OCI-LY7 (cell line): ENCODE data around the gene SND1. TPM values are rescaled to one million over a fixed set of nuclear protein-coding genes. Genes with fewer than 3 reads are reported as not detected.
A peak's percentile ranks its signal among the peaks of the same experiment; 100 is the strongest.

Source experiments
- BruUV-seq: library from RNA; stranded (reverse); fragments of 400-500 nt; replicated peaks from 2 replicates; lab custom pipeline; 2021; lab: Mats Ljungman, UMichigan
- CTCF ChIA-PET: fragments of 300-600 bp; sonication (Branson Sonifier 250); formaldehyde crosslinking; loops from one replicate; lab custom pipeline; 2022; ENCODE audit warnings: antibody characterized with exemption; ENCODE audit not compliant: unreplicated experiment; lab: Charles Lee
- POLR2A ChIA-PET: fragments of 300-600 bp; sonication (Branson Sonifier 250); formaldehyde crosslinking; loops from one replicate; lab custom pipeline; 2022; ENCODE audit warnings: antibody characterized with exemption; lab: Charles Lee
- DNase-seq: peaks from one replicate; pipeline ENCODE4 v3.0.0-alpha.2; 2015; ENCODE audit warnings: low spot score
- H2AFZ ChIP-seq: fragments of 200-600 bp; sonication (generic), shearing (Covaris generic); 2 replicates; pipeline ENCODE4 v1.6.1; 2014; ENCODE audit warnings: mild to moderate bottlenecking, antibody characterized with exemption, low read length, moderate library complexity
- H3K27ac ChIP-seq: fragments of 200-600 bp; sonication (generic); 2 replicates; pipeline ENCODE4 v1.5.1; 2014; ENCODE audit warnings: mixed run types, low read depth, mild to moderate bottlenecking, moderate library complexity, low read length, inconsistent platforms; ENCODE audit not compliant: poor library complexity, severe bottlenecking
- H3K36me3 ChIP-seq: fragments of 200-600 bp; sonication (generic); 2 replicates; pipeline ENCODE4 v1.6.1; 2014; ENCODE audit warnings: mild to moderate bottlenecking, antibody characterized with exemption, low read length, moderate library complexity, mixed read lengths; ENCODE audit not compliant: insufficient read depth
- H3K4me1 ChIP-seq: fragments of 200-600 bp; sonication (generic); 2 replicates; pipeline ENCODE4 v1.5.1; 2014; ENCODE audit warnings: mild to moderate bottlenecking, low read length; ENCODE audit not compliant: insufficient read depth, poor library complexity, severe bottlenecking
- H3K4me2 ChIP-seq: fragments of 200-600 bp; sonication (generic); 2 replicates; pipeline ENCODE4 v1.6.1; 2014; ENCODE audit warnings: mild to moderate bottlenecking, low read length
- H3K4me3 ChIP-seq: fragments of 200-600 bp; sonication (generic); 2 replicates; pipeline ENCODE4 v1.5.1; 2014; ENCODE audit warnings: mild to moderate bottlenecking, low read depth, low read length; ENCODE audit not compliant: poor library complexity, severe bottlenecking
- H3K79me2 ChIP-seq: fragments of 200-600 bp; sonication (generic); 2 replicates; pipeline ENCODE4 v1.6.1; 2016; ENCODE audit warnings: low read depth, mild to moderate bottlenecking, low read length, moderate library complexity, mixed read lengths; ENCODE audit not compliant: insufficient read depth
- H3K9me2 ChIP-seq: fragments of 200-600 bp; sonication (generic); 2 replicates; pipeline ENCODE4 v1.6.1; 2016; ENCODE audit warnings: mild to moderate bottlenecking, low read length, mixed read lengths; ENCODE audit not compliant: insufficient read depth
- H3K9me3 ChIP-seq: fragments of 200-600 bp; sonication (generic); 2 replicates; pipeline ENCODE4 v1.6.1; 2014; ENCODE audit warnings: mild to moderate bottlenecking, mixed run types, low read length, mixed read lengths
- H4K20me1 ChIP-seq: fragments of 200-600 bp; sonication (generic); 2 replicates; pipeline ENCODE4 v1.6.1; 2014; ENCODE audit warnings: mild to moderate bottlenecking, antibody characterized with exemption, low read length, moderate library complexity, mixed read lengths; ENCODE audit not compliant: insufficient read depth
- CTCF ChIP-seq: fragments of 200-600 bp; sonication (generic); conservative IDR thresholded peaks from 2 replicates; pipeline ENCODE4 v1.5.1; 2014; ENCODE audit warnings: mild to moderate bottlenecking, antibody characterized with exemption, low read length, moderate library complexity, mixed read lengths
- EZH2phosphoT487 ChIP-seq: fragments of 200-600 bp; sonication (generic); IDR thresholded peaks from 2 replicates; pipeline ENCODE4 v1.6.1; 2018; ENCODE audit warnings: low read depth, borderline replicate concordance, mild to moderate bottlenecking, mixed run types, antibody characterized with exemption, low read length, moderate library complexity, mixed read lengths
- intact Hi-C: fragments of 100-400 bp; cut with micrococcal nuclease; formaldehyde crosslinking; loops from one replicate; pipeline ENCODE4 v1.10.0; 2022; ENCODE audit not compliant: unreplicated experiment
- total RNA-seq, 2 experiments: library from RNA; depleted of rRNA in 1 of 2; stranded (reverse); fragments of >200 nt in 1 of 2; shearing (Covaris generic) in 1 of 2; gene quantifications; 2 replicates each; pipeline ENCODE4 v1.2.3, GENCODE V29; 2014 to 2022

The SND1 gene
- total RNA-seq, 2 experiments from 2014 or later: 111 to 221 TPM

GRCh38 chr7:128035712-128036111 lies 383.7 kb downstream of the SND1 start:
- POLR2A ChIA-PET: interaction anchor here (0.7 to 1.4 kb wide), 2 partner anchors 10 to 925 kb away, joined by 3 to 4 read pairs; no protein-coding TSS in a partner anchor
- no peaks in the 10 kb centered on the region for H3K4me1 ChIP-seq
- no peak overlapping the region for H3K4me2 ChIP-seq
- BruUV-seq: no TSS peak
- no peaks in the 10 kb centered on the region for H3K9me2 ChIP-seq
- H3K79me2 ChIP-seq: no peaks in the 10 kb centered on the region
- DNase-seq: peak; percentile 18
- CTCF ChIA-PET: interaction anchor here (1.1 to 1.5 kb wide), 2 partner anchors 24 to 328 kb away, joined by 3 read pairs; no protein-coding TSS in a partner anchor
- H3K9me3 ChIP-seq: no peaks in the 10 kb centered on the region
- H3K4me3 ChIP-seq: no peak overlapping the region
- peak; percentile 69 for TF ChIP-seq CTCF
- no peak for TF ChIP-seq EZH2phosphoT487
- peaks cover 21% of the 10 kb centered on the region for H4K20me1 ChIP-seq
- no peak overlapping the region for H2AFZ ChIP-seq
- no peaks in the 10 kb centered on the region for H3K36me3 ChIP-seq
- no peak overlapping the region for H3K27ac ChIP-seq
- intact Hi-C loops: loop anchor here (2.0 to 5.0 kb wide), 3 partner anchors 102 to 328 kb away; no protein-coding TSS in a partner anchor

- H3K36me3 ChIP-seq: no peaks in the 10 kb centered on the region
- H3K9me3 ChIP-seq: no peaks in the 10 kb centered on the region
- no peak for DNase-seq
- TF ChIP-seq CTCF (no peak), EZH2phosphoT487 (no peak)
- no TSS peak for BruUV-seq
- H3K27ac ChIP-seq: no peak overlapping the region
- no peak overlapping the region; the same call in 1 of the 2 replicates for H3K4me2 ChIP-seq
- H3K4me3 ChIP-seq: no peak overlapping the region
- intact Hi-C loops: loop anchor here (5.0 kb wide), 2 partner anchors 101 to 329 kb away; no protein-coding TSS in a partner anchor
- CTCF ChIA-PET: interaction anchor here (1.1 to 1.5 kb wide), 2 partner anchors 23 to 329 kb away, joined by 3 read pairs; no protein-coding TSS in a partner anchor
- no peaks in the 10 kb centered on the region for H3K4me1 ChIP-seq
- POLR2A ChIA-PET: interaction anchor here (0.6 to 1.4 kb wide), 3 partner anchors 11 to 1170 kb away, joined by 3 to 4 read pairs (median 4); no protein-coding TSS in a partner anchor
- no peaks in the 10 kb centered on the region for H3K9me2 ChIP-seq
- H2AFZ ChIP-seq: no peak overlapping the region
- peaks cover 21% of the 10 kb centered on the region for H4K20me1 ChIP-seq
- H3K79me2 ChIP-seq: no peaks in the 10 kb centered on the region
Measured at GRCh38 chr7:128036226-128036940, 384.4 kb downstream of the SND1 start.
